ENCODE measurements around the gene SESN3.

DNA sequence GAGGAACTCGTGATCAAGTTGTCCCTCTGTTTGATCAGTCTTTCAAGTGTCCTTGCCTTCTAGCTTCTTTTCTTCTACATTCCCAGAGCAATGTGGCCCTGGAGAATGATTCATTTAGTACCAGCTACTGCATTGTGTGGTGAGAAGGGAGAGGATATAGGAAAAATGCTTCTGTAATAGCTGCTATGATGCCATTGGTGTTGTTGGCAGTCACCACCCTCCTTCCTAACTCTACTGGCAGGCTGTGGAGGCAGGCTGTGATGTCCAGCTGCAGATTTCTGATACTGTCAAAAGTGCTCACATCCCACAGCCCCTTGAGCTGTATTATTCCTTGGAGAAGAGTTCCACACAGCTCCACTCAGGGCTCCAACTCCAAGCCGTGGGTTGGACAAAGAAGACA is 88.6 kb downstream of the SESN3 start:
- TF ChIP-seq ZNF384 (IDR thresholded peaks at IDR 0.05) (no peak), SP1 (IDR thresholded peaks at IDR 0.05) (no peak), ELF4 (IDR thresholded peaks at IDR 0.05) (no peak), FOXA1 (IDR thresholded peaks at IDR 0.05) (no peak), NFRKB (IDR thresholded peaks at IDR 0.05) (no peak), BHLHE40 (IDR thresholded peaks at IDR 0.05; ENCODE audit: borderline replicate concordance) (no peak), FOXK2 (IDR thresholded peaks at IDR 0.05) (no peak), FOXM1 (IDR thresholded peaks at IDR 0.05; ENCODE audit: borderline replicate concordance) (no peak), CTBP1 (IDR thresholded peaks at IDR 0.05; ENCODE audit: borderline replicate concordance) (no peak), TARDBP (IDR thresholded peaks at IDR 0.05) (no peak), L3MBTL2 (conservative IDR thresholded peaks at IDR 0.05) (no peak), SUZ12 (IDR thresholded peaks at IDR 0.05) (no peak), ARNT (IDR thresholded peaks at IDR 0.05) (no peak), LEF1 (IDR thresholded peaks at IDR 0.05; ENCODE audit: borderline replicate concordance) (no peak)

All from HEK293T (cell line).